ENCODE measurements around the gene CCDC77.
"Not testable (repeated sequence)": the region's sequence is repeated elsewhere in the genome, so short reads cannot be mapped to it uniquely, and the experiment has no call there.

Gene CCDC77

DNA sequence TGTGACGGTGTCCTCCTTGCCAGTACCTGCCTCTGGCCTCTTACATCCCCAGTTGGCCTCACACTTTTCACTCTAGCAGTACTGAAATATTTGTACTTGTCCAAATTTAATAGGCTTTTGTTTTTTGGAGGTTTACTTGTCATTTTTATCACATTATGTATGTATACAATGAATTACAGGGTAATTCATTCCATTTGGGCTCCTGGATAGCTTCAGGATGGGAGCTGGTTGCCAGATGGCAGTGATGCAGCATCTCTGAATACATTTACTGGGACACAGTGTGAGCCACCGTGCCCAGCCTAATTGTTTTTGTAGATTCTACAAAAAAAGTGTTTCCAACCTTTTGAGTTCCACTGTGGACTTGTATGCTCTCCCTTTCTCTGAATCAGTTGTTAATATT is 13.4 kb downstream of the CCDC77 start:
- in situ Hi-C loops (cut with MboI; ENCODE audit: low pct_unique_long_range_greater_than_20kb, low sequenced_read_pairs, unreplicated experiment): no loop called here
- no peak for TF ChIP-seq CTCF (IDR thresholded peaks at IDR 0.05; ENCODE audit: extremely low read depth, insufficient read depth, missing control alignments)
- no peak for DNase-seq (ENCODE audit: low spot score)

GRCh38 chr12:418432-418831 is 17.0 kb downstream of the CCDC77 start:
- no peak for TF ChIP-seq CTCF (IDR thresholded peaks at IDR 0.05; ENCODE audit: extremely low read depth, insufficient read depth, missing control alignments)
- no peak for DNase-seq (ENCODE audit: low spot score)
- in situ Hi-C loops (cut with MboI; ENCODE audit: low pct_unique_long_range_greater_than_20kb, low sequenced_read_pairs, unreplicated experiment): no loop called here

GRCh38 chr12:422526-422925 is 21.1 kb downstream of the CCDC77 start:
- in situ Hi-C loops (cut with MboI; ENCODE audit: low pct_unique_long_range_greater_than_20kb, low sequenced_read_pairs, unreplicated experiment): no loop called here
- no peak for DNase-seq (ENCODE audit: low spot score)
- TF ChIP-seq CTCF (IDR thresholded peaks at IDR 0.05; ENCODE audit: extremely low read depth, insufficient read depth, missing control alignments): no peak

- DNase-seq (ENCODE audit: low spot score); in situ Hi-C loops (cut with MboI; ENCODE audit: low pct_unique_long_range_greater_than_20kb, low sequenced_read_pairs, unreplicated experiment): not testable (repeated sequence)
Measured at GRCh38 chr12:435737-436136, 34.3 kb downstream of the CCDC77 start.

- DNase-seq (ENCODE audit: low spot score): no peak
- in situ Hi-C loops (cut with MboI; ENCODE audit: low pct_unique_long_range_greater_than_20kb, low sequenced_read_pairs, unreplicated experiment): no loop called here
- TF ChIP-seq CTCF (IDR thresholded peaks at IDR 0.05; ENCODE audit: extremely low read depth, insufficient read depth, missing control alignments): peak; percentile 58
Measured at GRCh38 chr12:442235-442884, 40.9 kb downstream of the CCDC77 start.

- in situ Hi-C loops (cut with MboI; ENCODE audit: low pct_unique_long_range_greater_than_20kb, low sequenced_read_pairs, unreplicated experiment): no loop called here
- TF ChIP-seq CTCF (IDR thresholded peaks at IDR 0.05; ENCODE audit: extremely low read depth, insufficient read depth, missing control alignments): no peak
- no peak for DNase-seq (ENCODE audit: low spot score)
Measured at GRCh38 chr12:447141-447540, 45.7 kb downstream of the CCDC77 start.

DNA sequence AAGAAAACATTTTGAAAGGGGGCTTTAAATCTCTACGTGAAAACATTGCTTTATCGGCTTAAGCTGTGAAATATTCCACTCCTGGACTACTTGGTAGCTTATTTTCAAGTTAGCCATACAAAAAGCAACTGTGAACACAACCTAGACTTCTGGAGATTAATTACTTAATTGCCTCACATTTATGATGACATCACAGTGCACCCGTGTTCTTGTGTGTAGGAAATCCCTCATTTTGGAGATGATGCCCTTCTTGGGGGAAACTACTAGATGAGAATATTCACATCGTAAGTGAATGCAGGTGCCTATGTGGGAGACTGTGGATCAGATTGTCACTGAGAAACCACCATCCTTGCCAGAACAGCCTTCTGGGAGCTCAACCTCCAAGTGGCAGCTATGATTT is 47.8 kb downstream of the CCDC77 start:
- in situ Hi-C loops (cut with MboI; ENCODE audit: low pct_unique_long_range_greater_than_20kb, low sequenced_read_pairs, unreplicated experiment): no loop called here
- no peak for TF ChIP-seq CTCF (IDR thresholded peaks at IDR 0.05; ENCODE audit: extremely low read depth, insufficient read depth, missing control alignments)
- DNase-seq (ENCODE audit: low spot score): no peak

All from GM13977 (cell line).